ENCODE data around the gene MPRIP. TPM values are rescaled to one million over a fixed set of nuclear protein-coding genes. Genes with fewer than 3 reads are reported as not detected.

Gene MPRIP
- total RNA-seq, 2 donors from 2014 or later: 204 to 207 TPM

GRCh38 chr17:17060001-17060922 lies 18.0 kb downstream of the MPRIP start:
- no peaks in the 10 kb centered on the region for H3K36me3 Mint-ChIP-seq (ENCODE audit: low read depth)
- H3K27ac Mint-ChIP-seq: peak overlapping the region; percentile 74
- H3K27me3 Mint-ChIP-seq: no peaks in the 10 kb centered on the region
- H3K4me1 Mint-ChIP-seq: peaks cover 27% of the 10 kb centered on the region
- H3K4me3 Mint-ChIP-seq: no peak overlapping the region
- no peak for ATAC-seq (replicated peaks)
- H3K9me3 Mint-ChIP-seq: no peaks in the 10 kb centered on the region

- Mint-ChIP-seq H3K36me3 (ENCODE audit: low read depth) (no peaks in the 10 kb centered on the region), H3K9me3 (no peaks in the 10 kb centered on the region), H3K27ac (peak overlapping the region; percentile 74), H3K4me1 (peaks cover 34% of the 10 kb centered on the region), H3K4me3 (no peak overlapping the region), H3K27me3 (no peaks in the 10 kb centered on the region)
- no peak for ATAC-seq (replicated peaks)
Observed at GRCh38 chr17:17060930-17061329, 18.7 kb downstream of the MPRIP start.

- no peaks in the 10 kb centered on the region for H3K9me3 Mint-ChIP-seq
- no peaks in the 10 kb centered on the region for H3K27me3 Mint-ChIP-seq
- H3K4me3 Mint-ChIP-seq: no peak overlapping the region
- peak overlapping the region; percentile 74 for H3K27ac Mint-ChIP-seq
- H3K36me3 Mint-ChIP-seq (ENCODE audit: low read depth): no peaks in the 10 kb centered on the region
- peaks cover 37% of the 10 kb centered on the region for H3K4me1 Mint-ChIP-seq
- no peak for ATAC-seq (replicated peaks)
Observed at GRCh38 chr17:17061516-17061915, 19.3 kb downstream of the MPRIP start.

GRCh38 chr17:17062356-17062755 lies 20.1 kb downstream of the MPRIP start:
- Mint-ChIP-seq H3K4me3 (no peak overlapping the region), H3K27ac (peak overlapping the region; percentile 74)

GRCh38 chr17:17062866-17063265 lies 20.6 kb downstream of the MPRIP start:
- Mint-ChIP-seq H3K4me1 (peaks cover 37% of the 10 kb centered on the region), H3K27me3 (no peaks in the 10 kb centered on the region), H3K9me3 (no peaks in the 10 kb centered on the region), H3K27ac (peak overlapping the region; percentile 84), H3K4me3 (peak overlapping the region; percentile 6), H3K36me3 (ENCODE audit: low read depth) (no peaks in the 10 kb centered on the region)
- no peak for ATAC-seq (replicated peaks)

More at GRCh38 chr17:17062356-17062755, 20.1 kb downstream of the MPRIP start:
- Mint-ChIP-seq H3K9me3 (no peaks in the 10 kb centered on the region), H3K4me1 (peaks cover 37% of the 10 kb centered on the region), H3K36me3 (ENCODE audit: low read depth) (no peaks in the 10 kb centered on the region), H3K27me3 (no peaks in the 10 kb centered on the region)
- no peak for ATAC-seq (replicated peaks)

- Mint-ChIP-seq H3K9me3 (no peaks in the 10 kb centered on the region), H3K4me1 (peaks cover 39% of the 10 kb centered on the region), H3K4me3 (peak overlapping the region; percentile 6), H3K36me3 (ENCODE audit: low read depth) (peaks cover 2% of the 10 kb centered on the region), H3K27me3 (no peaks in the 10 kb centered on the region), H3K27ac (peak overlapping the region; percentile 84)
- peak; percentile 60 for ATAC-seq (replicated peaks)
Observed at GRCh38 chr17:17063546-17064122, 21.4 kb downstream of the MPRIP start.

GRCh38 chr17:17064322-17064721 lies 22.1 kb downstream of the MPRIP start:
- Mint-ChIP-seq H3K27ac (no peak overlapping the region), H3K27me3 (no peaks in the 10 kb centered on the region), H3K9me3 (no peaks in the 10 kb centered on the region), H3K4me3 (no peak overlapping the region), H3K4me1 (peaks cover 43% of the 10 kb centered on the region), H3K36me3 (ENCODE audit: low read depth) (peaks cover 6% of the 10 kb centered on the region)
- ATAC-seq (replicated peaks): no peak

- H3K9me3 Mint-ChIP-seq: no peaks in the 10 kb centered on the region
- H3K4me3 Mint-ChIP-seq: no peak overlapping the region
- peaks cover 21% of the 10 kb centered on the region for H3K36me3 Mint-ChIP-seq (ENCODE audit: low read depth)
Observed at GRCh38 chr17:17066021-17066420, 23.8 kb downstream of the MPRIP start.

GRCh38 chr17:17067257-17067656 lies 25.0 kb downstream of the MPRIP start:
- no peak for ATAC-seq (replicated peaks)
- Mint-ChIP-seq H3K4me1 (peaks cover 55% of the 10 kb centered on the region), H3K9me3 (no peaks in the 10 kb centered on the region), H3K4me3 (no peak overlapping the region), H3K36me3 (ENCODE audit: low read depth) (peaks cover 33% of the 10 kb centered on the region), H3K27ac (no peak overlapping the region), H3K27me3 (no peaks in the 10 kb centered on the region)

More at GRCh38 chr17:17066021-17066420, 23.8 kb downstream of the MPRIP start:
- Mint-ChIP-seq H3K4me1 (peaks cover 47% of the 10 kb centered on the region), H3K27ac (no peak overlapping the region), H3K27me3 (no peaks in the 10 kb centered on the region)
- ATAC-seq (replicated peaks): no peak

GRCh38 chr17:17069849-17070248 lies 27.6 kb downstream of the MPRIP start:
- Mint-ChIP-seq H3K36me3 (ENCODE audit: low read depth) (peaks cover 40% of the 10 kb centered on the region), H3K4me3 (no peak overlapping the region), H3K27me3 (no peaks in the 10 kb centered on the region), H3K9me3 (no peaks in the 10 kb centered on the region), H3K27ac (peak overlapping the region; percentile 64), H3K4me1 (peaks cover 44% of the 10 kb centered on the region)
- no peak for ATAC-seq (replicated peaks)

- H3K4me1 Mint-ChIP-seq: peaks cover 47% of the 10 kb centered on the region
- no peaks in the 10 kb centered on the region for H3K27me3 Mint-ChIP-seq
- no peaks in the 10 kb centered on the region for H3K9me3 Mint-ChIP-seq
- H3K4me3 Mint-ChIP-seq: no peak overlapping the region
- peak overlapping the region; percentile 64 for H3K27ac Mint-ChIP-seq
- ATAC-seq (replicated peaks): no peak
- H3K36me3 Mint-ChIP-seq (ENCODE audit: low read depth): peaks cover 50% of the 10 kb centered on the region
Observed at GRCh38 chr17:17070931-17071330, 28.7 kb downstream of the MPRIP start.

- Mint-ChIP-seq H3K27ac (peak overlapping the region; percentile 64), H3K36me3 (ENCODE audit: low read depth) (peaks cover 58% of the 10 kb centered on the region), H3K27me3 (no peaks in the 10 kb centered on the region), H3K4me3 (peak overlapping the region; percentile 13), H3K4me1 (peaks cover 49% of the 10 kb centered on the region), H3K9me3 (no peaks in the 10 kb centered on the region)
- no peak for ATAC-seq (replicated peaks)
Observed at GRCh38 chr17:17071531-17072360, 29.5 kb downstream of the MPRIP start.

GRCh38 chr17:17072546-17072945 lies 30.3 kb downstream of the MPRIP start:
- Mint-ChIP-seq H3K4me1 (peaks cover 49% of the 10 kb centered on the region), H3K9me3 (no peaks in the 10 kb centered on the region), H3K27ac (peak overlapping the region; percentile 64), H3K36me3 (ENCODE audit: low read depth) (peaks cover 66% of the 10 kb centered on the region), H3K27me3 (no peaks in the 10 kb centered on the region), H3K4me3 (peak overlapping the region; percentile 13)
- ATAC-seq (replicated peaks): no peak

GRCh38 chr17:17073030-17073564 lies 30.8 kb downstream of the MPRIP start:
- Mint-ChIP-seq H3K4me1 (peaks cover 49% of the 10 kb centered on the region), H3K36me3 (ENCODE audit: low read depth) (peaks cover 72% of the 10 kb centered on the region), H3K4me3 (no peak overlapping the region), H3K27ac (peak overlapping the region; percentile 64), H3K27me3 (no peaks in the 10 kb centered on the region), H3K9me3 (no peaks in the 10 kb centered on the region)
- ATAC-seq (replicated peaks): no peak

Measured in activated T-helper 17 cell treated with anti-CD3 and anti-CD28 coated beads, Interleukin-2, amount 50 U/mL, for 72 hours (primary cell).